MV-4-11 (cell line): Measurements from ENCODE around the gene MAPK7.

Experiments used
- DNase-seq: peaks from one replicate; lab custom pipeline; 2025; lab: John Stamatoyannopoulos, UW

The MAPK7 gene

GRCh38 chr17:19363460-19364035 is 14.8 kb upstream of the MAPK7 start:
- DNase-seq, result no peak

DNA sequence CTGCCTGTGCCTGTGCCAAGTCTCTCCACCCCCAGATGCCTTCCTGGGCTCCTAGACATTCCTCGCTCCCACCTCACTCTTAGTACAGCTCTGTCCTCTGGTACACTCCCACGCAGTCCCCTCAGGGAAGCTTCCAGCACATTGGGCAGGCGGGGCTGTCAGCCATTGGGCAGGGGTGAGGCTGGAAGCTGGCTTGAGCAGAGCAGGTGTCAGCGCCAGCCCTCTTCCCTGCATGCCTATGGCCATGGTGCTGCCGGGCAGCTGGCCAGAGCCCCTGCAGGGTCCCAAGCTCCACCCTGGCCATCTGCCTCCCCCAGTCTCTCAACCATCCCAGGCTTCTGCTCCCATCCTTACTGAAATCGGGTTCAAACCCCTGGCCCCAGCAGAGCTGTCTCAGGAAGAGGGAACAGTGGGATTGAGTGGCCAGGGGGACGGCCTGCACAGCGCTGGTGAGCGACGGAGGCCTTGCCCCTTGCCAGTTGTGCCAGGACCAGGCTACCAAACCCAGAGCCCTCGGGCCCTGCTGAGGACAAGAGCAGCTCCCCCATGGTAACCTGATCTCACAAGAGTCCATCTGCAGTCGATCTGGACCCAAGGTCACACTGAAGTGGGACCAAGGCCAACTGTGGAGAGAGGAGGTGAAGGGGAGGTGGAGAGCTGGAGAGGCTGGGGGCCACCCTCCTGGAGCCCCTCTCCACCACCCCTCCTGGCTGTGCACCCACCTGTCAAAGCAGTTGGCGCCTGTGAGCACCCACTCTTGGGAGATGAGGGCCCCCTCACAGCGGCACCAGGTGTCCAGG is 13.4 kb upstream of the MAPK7 start:
- DNase-seq, result no peak

- DNase-seq, result no peak
These were observed 12.8 kb upstream of the MAPK7 start for GRCh38 chr17:19365499-19365817.

- no peak for DNase-seq
These were observed 12.3 kb upstream of the MAPK7 start for GRCh38 chr17:19365833-19366636.

DNA sequence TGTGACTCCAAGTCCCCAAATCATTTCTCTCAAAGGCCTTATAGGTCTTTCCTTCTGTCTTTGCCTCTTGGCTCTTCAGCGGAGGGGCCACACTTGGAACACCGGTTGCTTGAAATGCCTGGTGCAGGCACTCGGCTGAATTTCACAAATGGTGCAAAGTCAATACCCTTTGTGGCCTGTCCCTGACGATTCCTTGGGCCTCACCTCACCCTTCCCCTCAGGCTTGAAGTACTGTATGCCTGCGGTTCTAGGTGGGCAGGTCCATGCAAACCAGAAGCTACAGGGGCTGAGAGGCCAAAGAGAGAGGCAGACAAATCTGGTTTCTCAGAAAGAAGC is 11.7 kb upstream of the MAPK7 start:
- no peak for DNase-seq

GRCh38 chr17:19368229-19368628 is 10.1 kb upstream of the MAPK7 start:
- no peak for DNase-seq

- no peak for DNase-seq
These were observed 9.1 kb upstream of the MAPK7 start for GRCh38 chr17:19369107-19369778.

DNA sequence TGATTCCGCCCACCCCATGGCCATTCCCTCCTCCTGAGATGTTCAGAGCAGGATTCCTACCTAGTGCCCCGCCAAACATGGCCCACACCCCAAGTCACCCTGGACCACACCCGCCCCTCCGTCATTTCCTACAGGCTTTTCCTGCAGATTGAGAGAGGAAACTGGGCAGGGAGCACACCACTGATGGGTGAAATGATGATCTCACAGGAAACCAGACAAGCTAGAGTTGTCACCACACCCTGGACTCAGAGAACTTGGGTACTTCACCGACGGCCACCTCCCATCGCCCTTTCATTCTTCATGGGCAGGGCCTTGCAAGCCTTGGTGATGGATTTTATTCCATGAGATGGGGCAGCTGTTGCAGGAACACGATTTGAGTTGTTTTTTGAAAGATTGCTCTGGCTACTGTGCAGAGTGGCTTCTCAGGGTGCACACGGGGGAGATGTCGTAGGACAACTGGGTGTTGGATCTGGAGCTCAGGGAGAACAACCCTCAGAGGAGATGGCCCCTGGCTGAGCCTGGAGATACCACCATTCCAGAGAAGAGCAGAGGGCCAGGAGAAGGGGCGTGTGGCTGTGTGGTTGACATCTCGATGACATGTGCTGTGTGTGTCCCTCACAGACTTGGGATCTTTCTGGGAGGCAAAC is 8.3 kb upstream of the MAPK7 start:
- DNase-seq, result peak; percentile 34

GRCh38 chr17:19370493-19370960 is 7.8 kb upstream of the MAPK7 start:
- peak; percentile 92 for DNase-seq

GRCh38 chr17:19371259-19372010 is 6.9 kb upstream of the MAPK7 start:
- peak; percentile 87 for DNase-seq

DNA sequence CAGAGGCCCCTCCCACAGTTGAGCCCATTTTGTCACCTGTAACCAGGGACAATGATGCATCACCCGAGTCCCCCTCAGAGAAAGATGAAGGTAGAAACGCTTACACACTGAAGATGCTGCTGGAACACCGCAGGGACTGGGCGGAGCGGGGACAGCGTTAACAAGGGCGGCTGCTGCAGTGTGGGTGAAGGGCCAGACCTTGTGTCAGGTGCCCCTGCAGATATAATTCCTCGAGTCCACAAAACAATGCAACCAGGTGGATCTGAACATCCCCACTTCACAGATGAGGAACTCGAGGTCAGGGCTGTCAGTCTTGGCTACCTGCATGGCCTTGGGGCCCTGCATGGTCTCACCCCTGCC is 6.3 kb upstream of the MAPK7 start:
- DNase-seq, result no peak

DNA sequence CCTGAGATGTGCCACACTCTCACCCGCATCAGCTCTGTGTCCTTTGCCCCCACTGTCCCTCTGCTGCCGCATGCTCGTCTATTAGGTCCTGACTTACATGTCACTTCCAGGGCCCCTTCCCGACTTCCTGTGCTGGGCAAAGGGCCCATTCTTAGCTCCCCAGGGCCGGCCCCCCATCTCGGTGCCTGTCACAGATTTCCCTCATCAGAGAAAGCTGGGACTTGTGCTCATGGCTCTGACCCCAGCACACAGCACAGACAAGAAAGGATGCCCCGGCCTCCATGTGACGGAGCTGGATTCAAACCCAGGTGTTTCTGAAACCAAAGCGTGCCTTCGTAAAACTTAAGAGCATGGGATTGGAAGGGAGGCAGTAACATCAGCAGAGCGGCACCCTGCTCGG is 5.9 kb upstream of the MAPK7 start:
- DNase-seq, result no peak

GRCh38 chr17:19372866-19373504 is 5.3 kb upstream of the MAPK7 start:
- peak; percentile 60 for DNase-seq

- no peak for DNase-seq
These were observed 4.2 kb upstream of the MAPK7 start for GRCh38 chr17:19374136-19374535.

DNA sequence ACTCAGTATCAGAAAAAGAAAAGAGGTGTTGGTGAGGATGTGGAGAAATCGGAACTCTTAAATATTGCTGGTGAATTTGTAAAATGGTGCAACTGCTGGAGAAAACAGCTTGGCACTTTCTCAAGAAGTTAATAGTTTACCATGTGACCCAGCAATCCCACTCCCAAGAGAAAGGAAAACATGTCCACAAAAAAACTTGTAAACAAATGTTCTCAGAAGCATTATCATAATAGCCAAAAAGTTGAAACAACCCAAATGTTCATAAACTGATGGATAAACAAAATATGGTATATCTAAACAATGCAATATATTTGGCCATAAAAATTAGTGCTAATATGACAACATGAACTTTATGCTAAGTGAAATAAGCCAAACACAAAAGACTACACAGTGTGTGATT is 2.6 kb upstream of the MAPK7 start:
- DNase-seq, result no peak

GRCh38 chr17:19376811-19377210 is 1.5 kb upstream of the MAPK7 start:
- DNase-seq, result no peak

GRCh38 chr17:19377602-19378415 is 489 bp upstream of the MAPK7 start:
- DNase-seq, result peak; percentile 98

DNA sequence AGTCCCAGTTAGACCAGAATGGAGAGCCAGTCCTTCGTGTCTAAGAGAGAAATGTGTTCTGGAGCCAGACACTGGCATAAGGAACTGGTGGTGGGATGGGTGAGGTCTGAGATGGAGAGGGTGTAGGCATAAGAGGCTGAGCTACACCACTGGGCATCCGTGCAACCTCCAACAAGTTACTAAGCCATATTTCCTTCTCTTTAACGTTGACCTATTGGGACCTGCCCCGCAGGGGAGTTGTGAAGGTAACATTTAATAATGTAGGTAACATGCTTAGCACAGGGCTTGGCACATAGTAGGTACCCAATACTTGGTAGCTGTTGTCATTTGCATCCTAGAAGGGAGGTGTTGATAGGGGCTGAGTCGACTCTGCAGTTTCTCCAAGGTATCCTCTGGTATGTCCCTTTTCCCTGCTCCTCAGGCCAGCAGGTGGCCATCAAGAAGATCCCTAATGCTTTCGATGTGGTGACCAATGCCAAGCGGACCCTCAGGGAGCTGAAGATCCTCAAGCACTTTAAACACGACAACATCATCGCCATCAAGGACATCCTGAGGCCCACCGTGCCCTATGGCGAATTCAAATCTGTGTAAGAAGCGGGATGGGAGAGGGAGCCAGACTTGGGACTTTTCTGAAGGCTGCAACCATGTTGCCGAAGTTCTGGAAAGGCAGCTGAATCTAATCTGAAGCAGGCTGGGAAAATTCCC is 1.2 kb downstream of the MAPK7 start:
- DNase-seq, result no peak
